Breast epithelium (tissue), 3 donors: ENCODE data around the gene SPATA24.

ENCODE experiments used
- CTCF ChIP-seq, 3 donors: fragments of 450-650 bp; IDR thresholded peaks; one replicate each; pipeline ENCODE4 v1.5.1; 2016 to 2017; ENCODE audit warnings: antibody characterized with exemption in 3 of 3, mild to moderate bottlenecking in 3 of 3, moderate library complexity in 3 of 3
- POLR2A ChIP-seq: fragments of 450-650 bp; IDR thresholded peaks from one replicate; pipeline ENCODE4 v1.6.1; 2016; ENCODE audit warnings: antibody characterized with exemption, mild to moderate bottlenecking, moderate library complexity
- POLR2AphosphoS5 ChIP-seq, 3 donors: sonication (generic); formaldehyde crosslinking; IDR thresholded peaks; one replicate each; pipeline ENCODE4 v1.6.1; 2017; ENCODE audit warnings: antibody characterized with exemption in 3 of 3

GRCh38 chr5:139431706-139432105, 27.8 kb upstream of the SPATA24 start:
- TF ChIP-seq POLR2A: no peak
- TF ChIP-seq CTCF (IDR thresholded peaks at IDR 0.05): no peak
- no peak for TF ChIP-seq POLR2AphosphoS5 (IDR thresholded peaks at IDR 0.05)
